RKO (cell line): ENCODE measurements around the gene TRPV4.
"Not testable (repeated sequence)": the region's sequence is repeated elsewhere in the genome, so short reads cannot be mapped to it uniquely, and the experiment has no call there.

ENCODE experiments used
- DNase-seq: peaks from one replicate; pipeline ENCODE4 v3.0.0-alpha.2; 2016; ENCODE audit warnings: low spot score

The TRPV4 gene

GRCh38 chr12:109833307-109834189, at the start of gene TRPV4:
Gene TRPV4, minus strand, starts transcription at chr12:109833398. Its CDS starts 18,602 bp downstream, at chr12:109814796.
- DNase-seq: no peak

GRCh38 chr12:109881752-109882151, 48.6 kb upstream of the TRPV4 start:
- DNase-seq: no peak

GRCh38 chr12:109880938-109881337, 47.7 kb upstream of the TRPV4 start:
- no peak for DNase-seq

GRCh38 chr12:109880043-109880931, 47.1 kb upstream of the TRPV4 start, which contains the start of gene GLTP:
Gene GLTP, minus strand, starts transcription at chr12:109880541. Its CDS starts 167 bp downstream, at chr12:109880374.
- DNase-seq: peak; percentile 84

GRCh38 chr12:109879351-109880042, 46.3 kb upstream of the TRPV4 start:
- DNase-seq: no peak

GRCh38 chr12:109878749-109879148, 45.6 kb upstream of the TRPV4 start:
- DNase-seq: no peak

- DNase-seq: no peak
Measured at GRCh38 chr12:109878247-109878625, 45.0 kb upstream of the TRPV4 start.

- no peak for DNase-seq
Measured at GRCh38 chr12:109877504-109878246, 44.5 kb upstream of the TRPV4 start.

GRCh38 chr12:109876406-109876805, 43.2 kb upstream of the TRPV4 start:
- no peak for DNase-seq

GRCh38 chr12:109875572-109876131, 42.5 kb upstream of the TRPV4 start:
- DNase-seq: no peak

- no peak for DNase-seq
Measured at GRCh38 chr12:109873653-109874052, 40.5 kb upstream of the TRPV4 start.

GRCh38 chr12:109871668-109872314, 38.6 kb upstream of the TRPV4 start:
- no peak for DNase-seq

GRCh38 chr12:109870648-109871047, 37.5 kb upstream of the TRPV4 start:
- no peak for DNase-seq

- DNase-seq: no peak
Measured at GRCh38 chr12:109868182-109869051, 35.2 kb upstream of the TRPV4 start.

- no peak for DNase-seq
Measured at GRCh38 chr12:109864916-109865315, 31.7 kb upstream of the TRPV4 start.

GRCh38 chr12:109863847-109864712, 30.9 kb upstream of the TRPV4 start:
- DNase-seq: no peak

- not testable (repeated sequence) for DNase-seq
Measured at GRCh38 chr12:109862491-109862890, 29.3 kb upstream of the TRPV4 start.

GRCh38 chr12:109861689-109862314, 28.6 kb upstream of the TRPV4 start:
- DNase-seq: no peak
